ENCODE measurements around the gene CRTC1. TPM values are rescaled to one million over a fixed set of nuclear protein-coding genes. Genes with fewer than 3 reads are reported as not detected.
"Not testable (repeated sequence)": the region's sequence is repeated elsewhere in the genome, so short reads cannot be mapped to it uniquely, and the experiment has no call there.

Gene CRTC1
- total and polyA plus RNA-seq, 4 experiments from 2014 or later, result 1.7 to 20.8 (median 19.6) TPM; not detected in 1

GRCh38 chr19:18677156-18677555 is 6.3 kb upstream of the CRTC1 start:
- Histone ChIP-seq H3K9me3 (ENCODE audit: control insufficient read depth in 1 of 2, low read length in 2 of 2) (no peaks in the 10 kb centered on the region), H3K27ac (ENCODE audit: low read depth, low read length) (no peak overlapping the region), H3K4me3 (ENCODE audit: low read length in 2 of 2) (no peak overlapping the region), H3K4me1 (ENCODE audit: insufficient read depth, low read length) (no peaks in the 10 kb centered on the region), H3K36me3 (ENCODE audit: insufficient read depth, low read length) (no peaks in the 10 kb centered on the region), H3K27me3 (ENCODE audit: insufficient read depth, low read length) (no peaks in the 10 kb centered on the region)
- Mint-ChIP-seq H3K27ac (no peak overlapping the region), H3K27me3 (no peaks in the 10 kb centered on the region), H3K4me1 (no peaks in the 10 kb centered on the region), H3K36me3 (peaks cover 0 to 3% of the 10 kb centered on the region in 2 donors), H3K4me3 (no peak overlapping the region), H3K9me3 (no peaks in the 10 kb centered on the region)
- ChIA-PET CTCF (ENCODE audit: partially characterized antibody) (interaction anchor here (0.6 to 1.8 kb wide), 2 partner anchors 89 to 157 kb away, joined by 3 to 4 read pairs; no protein-coding TSS in a partner anchor), POLR2A (ENCODE audit: partially characterized antibody) (interaction anchor here (0.7 to 1.0 kb wide), 2 partner anchors 121 to 123 kb away, joined by 3 to 4 read pairs; no protein-coding TSS in a partner anchor)
- intact Hi-C loops (cut with micrococcal nuclease), result no loop called here
- DNase-seq, result no peak

- H3K4me3 ChIP-seq (ENCODE audit: low read length in 2 of 2); H3K27ac ChIP-seq (ENCODE audit: low read depth, low read length); CTCF ChIA-PET (ENCODE audit: partially characterized antibody); H3K9me3 ChIP-seq (ENCODE audit: control insufficient read depth in 1 of 2, low read length in 2 of 2); DNase-seq; H3K27ac Mint-ChIP-seq; intact Hi-C loops (cut with micrococcal nuclease); H3K27me3 Mint-ChIP-seq; H3K36me3 ChIP-seq (ENCODE audit: insufficient read depth, low read length); H3K27me3 ChIP-seq (ENCODE audit: insufficient read depth, low read length); H3K4me3 Mint-ChIP-seq; H3K36me3 Mint-ChIP-seq; H3K9me3 Mint-ChIP-seq: not testable (repeated sequence)
- POLR2A ChIA-PET (ENCODE audit: partially characterized antibody), result interaction anchor here (0.6 kb wide), 1 partner anchor 10 kb away, joined by 3 read pairs; no protein-coding TSS in a partner anchor
- H3K4me1 Mint-ChIP-seq, result peaks cover 8 to 17% (median 13%) of the 10 kb centered on the region in 4 donors
- peaks cover 17% of the 10 kb centered on the region for H3K4me1 ChIP-seq (ENCODE audit: insufficient read depth, low read length)
Measured at GRCh38 chr19:18680148-18680547, 3.3 kb upstream of the CRTC1 start.

DNA sequence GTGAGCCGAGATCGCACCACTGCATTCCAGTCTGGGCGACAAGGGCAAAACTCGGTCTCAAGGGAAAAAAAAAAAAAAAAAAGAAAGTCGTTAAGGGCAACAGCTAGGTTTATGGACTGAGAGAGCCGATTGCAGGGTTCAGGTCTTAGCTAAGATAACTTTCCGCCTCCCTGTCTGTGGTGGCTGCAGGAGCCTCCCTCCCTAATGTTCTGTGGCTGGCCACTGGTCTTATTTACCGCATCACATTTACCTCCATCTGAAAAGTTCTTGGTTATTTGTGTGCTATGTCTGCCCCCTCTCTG is 722 bp upstream of the CRTC1 start:
- Mint-ChIP-seq H3K4me3 (peak overlapping the region; percentile 75 to 87 (median 86)), H3K4me1 (peaks cover 11 to 37% (median 20%) of the 10 kb centered on the region in 4 donors), H3K9me3 (no peaks in the 10 kb centered on the region), H3K27ac (peak overlapping the region in 6 of 7 donors; percentile 82 to 93 (median 90)), H3K27me3 (no peaks in the 10 kb centered on the region), H3K36me3 (no peaks in the 10 kb centered on the region)
- POLR2A ChIA-PET (ENCODE audit: partially characterized antibody), result interaction anchor here (0.9 to 1.4 kb wide), 4 partner anchors 18 to 151 kb away, joined by 3 to 9 read pairs (median 5); partner anchors contain the start of genes REX1BD and UPF1
- H3K4me3 ChIP-seq (ENCODE audit: low read length in 2 of 2), result peak overlapping the region; percentile 70 to 86
- H3K36me3 ChIP-seq (ENCODE audit: insufficient read depth, low read length), result no peaks in the 10 kb centered on the region
- H3K9me3 ChIP-seq (ENCODE audit: control insufficient read depth in 1 of 2, low read length in 2 of 2), result no peaks in the 10 kb centered on the region
- H3K27ac ChIP-seq (ENCODE audit: low read depth, low read length), result peak overlapping the region; percentile 70
- no peaks in the 10 kb centered on the region for H3K27me3 ChIP-seq (ENCODE audit: insufficient read depth, low read length)
- DNase-seq, result no peak
- H3K4me1 ChIP-seq (ENCODE audit: insufficient read depth, low read length), result peaks cover 20% of the 10 kb centered on the region
- intact Hi-C loops (cut with micrococcal nuclease), result loop anchor here (1.0 to 2.0 kb wide), 4 partner anchors 18 to 149 kb away; partner anchors contain the start of genes KLHL26, KXD1 and UPF1
- CTCF ChIA-PET (ENCODE audit: partially characterized antibody), result interaction anchor here (0.5 to 1.5 kb wide), 3 partner anchors 8 to 432 kb away, joined by 4 to 5 read pairs (median 4); no protein-coding TSS in a partner anchor

- Mint-ChIP-seq H3K9me3 (no peaks in the 10 kb centered on the region), H3K27me3 (no peaks in the 10 kb centered on the region), H3K27ac (peak overlapping the region; percentile 18 to 82 (median 46)), H3K4me3 (peak overlapping the region; percentile 66 to 84 (median 76)), H3K4me1 (peaks cover 13 to 41% (median 22%) of the 10 kb centered on the region in 4 donors), H3K36me3 (no peaks in the 10 kb centered on the region)
- H3K27me3 ChIP-seq (ENCODE audit: insufficient read depth, low read length), result no peaks in the 10 kb centered on the region
- intact Hi-C loops (cut with micrococcal nuclease), result loop anchor here (1.0 to 2.0 kb wide), 4 partner anchors 17 to 147 kb away; partner anchors contain the start of genes KLHL26, KXD1 and UPF1
- H3K36me3 ChIP-seq (ENCODE audit: insufficient read depth, low read length), result no peaks in the 10 kb centered on the region
- H3K4me1 ChIP-seq (ENCODE audit: insufficient read depth, low read length), result peaks cover 20% of the 10 kb centered on the region
- ChIA-PET CTCF (ENCODE audit: partially characterized antibody) (no interaction called here), POLR2A (ENCODE audit: partially characterized antibody) (interaction anchor here (0.9 to 1.1 kb wide), 2 partner anchors 15 to 17 kb away, joined by 4 to 5 read pairs; no protein-coding TSS in a partner anchor)
- H3K4me3 ChIP-seq (ENCODE audit: low read length in 2 of 2), result peak overlapping the region; percentile 44 to 54
- H3K27ac ChIP-seq (ENCODE audit: low read depth, low read length), result peak overlapping the region; percentile 70
- DNase-seq, result no peak
- no peaks in the 10 kb centered on the region for H3K9me3 ChIP-seq (ENCODE audit: control insufficient read depth in 1 of 2, low read length in 2 of 2)
Measured at GRCh38 chr19:18683958-18684641, 620 bp downstream of the CRTC1 start.

GRCh38 chr19:18684642-18684993 is 1.1 kb downstream of the CRTC1 start:
- no peaks in the 10 kb centered on the region for H3K27me3 Mint-ChIP-seq
- CTCF ChIA-PET (ENCODE audit: partially characterized antibody), result no interaction called here
- intact Hi-C loops (cut with micrococcal nuclease), result no loop called here

GRCh38 chr19:18685597-18686190 is 2.2 kb downstream of the CRTC1 start:
- peaks cover 15 to 47% (median 24%) of the 10 kb centered on the region in 4 donors for H3K4me1 Mint-ChIP-seq
- no peak overlapping the region for H3K4me3 ChIP-seq (ENCODE audit: low read length in 2 of 2)
- H3K9me3 ChIP-seq (ENCODE audit: control insufficient read depth in 1 of 2, low read length in 2 of 2), result no peaks in the 10 kb centered on the region
- POLR2A ChIA-PET (ENCODE audit: partially characterized antibody), result interaction anchor here (1.2 kb wide), 2 partner anchors 15 to 146 kb away, joined by 4 to 5 read pairs; partner anchors contain the start of gene UPF1
- intact Hi-C loops (cut with micrococcal nuclease), result no loop called here
- H3K27me3 Mint-ChIP-seq, result no peaks in the 10 kb centered on the region
- H3K36me3 Mint-ChIP-seq, result no peaks in the 10 kb centered on the region
- H3K4me1 ChIP-seq (ENCODE audit: insufficient read depth, low read length), result peaks cover 20% of the 10 kb centered on the region
- peak overlapping the region in 6 of 8 donors; percentile 5 to 63 (median 38) for H3K4me3 Mint-ChIP-seq
- CTCF ChIA-PET (ENCODE audit: partially characterized antibody), result no interaction called here
- DNase-seq, result no peak
- H3K27ac ChIP-seq (ENCODE audit: low read depth, low read length), result no peak overlapping the region
- H3K36me3 ChIP-seq (ENCODE audit: insufficient read depth, low read length), result no peaks in the 10 kb centered on the region
- no peaks in the 10 kb centered on the region for H3K9me3 Mint-ChIP-seq
- H3K27me3 ChIP-seq (ENCODE audit: insufficient read depth, low read length), result no peaks in the 10 kb centered on the region
- peak overlapping the region in 4 of 7 donors; percentile 32 to 81 (median 68) for H3K27ac Mint-ChIP-seq

More at GRCh38 chr19:18684642-18684993, 1.1 kb downstream of the CRTC1 start:
- Histone ChIP-seq H3K4me1 (ENCODE audit: insufficient read depth, low read length) (peaks cover 20% of the 10 kb centered on the region), H3K27me3 (ENCODE audit: insufficient read depth, low read length) (no peaks in the 10 kb centered on the region), H3K4me3 (ENCODE audit: low read length in 2 of 2) (no peak overlapping the region), H3K9me3 (ENCODE audit: control insufficient read depth in 1 of 2, low read length in 2 of 2) (no peaks in the 10 kb centered on the region), H3K36me3 (ENCODE audit: insufficient read depth, low read length) (no peaks in the 10 kb centered on the region), H3K27ac (ENCODE audit: low read depth, low read length) (peak overlapping the region; percentile 70)
- DNase-seq, result no peak
- Mint-ChIP-seq H3K9me3 (no peaks in the 10 kb centered on the region), H3K27ac (peak overlapping the region in 4 of 7 donors; percentile 24 to 83 (median 72)), H3K36me3 (no peaks in the 10 kb centered on the region), H3K4me1 (peaks cover 14 to 43% (median 23%) of the 10 kb centered on the region in 4 donors), H3K4me3 (peak overlapping the region; percentile 45 to 82 (median 74))
- POLR2A ChIA-PET (ENCODE audit: partially characterized antibody), result interaction anchor here (0.9 to 1.2 kb wide), 3 partner anchors 15 to 147 kb away, joined by 4 to 5 read pairs (median 4); partner anchors contain the start of gene UPF1
